ENCODE results near the gene ALDOA. TPM values are rescaled to one million over a fixed set of nuclear protein-coding genes. Genes with fewer than 3 reads are reported as not detected.
"Not testable (repeated sequence)": the region's sequence is repeated elsewhere in the genome, so short reads cannot be mapped to it uniquely, and the experiment has no call there.

ALDOA gene
- total RNA-seq, 1 donor from 2014 or later: 1,863 TPM

GRCh38 chr16:30091474-30092372, 26.2 kb downstream of the ALDOA start, which contains the start of gene TBX6:
Gene TBX6 (minus strand): TSS chr16:30091924. CDS start chr16:30091193, 731 bp downstream.
- peak; percentile 75 for ATAC-seq

- peak; percentile 22 for ATAC-seq
These were observed 26.9 kb downstream of the ALDOA start for GRCh38 chr16:30092373-30093010.

- no peak for ATAC-seq
These were observed 29.1 kb downstream of the ALDOA start for GRCh38 chr16:30094541-30095165.

GRCh38 chr16:30095166-30096078, 29.9 kb downstream of the ALDOA start:
- no peak for ATAC-seq

GRCh38 chr16:30096105-30096861, 30.7 kb downstream of the ALDOA start, which contains the start of gene YPEL3:
Gene YPEL3 (minus strand): TSS chr16:30096213. CDS start chr16:30095482, 731 bp downstream.
- ATAC-seq: peak; percentile 76

- no peak for ATAC-seq
These were observed 31.5 kb downstream of the ALDOA start for GRCh38 chr16:30096862-30097563.

- ATAC-seq: peak; percentile 9
These were observed 38.5 kb downstream of the ALDOA start for GRCh38 chr16:30104090-30104489.

GRCh38 chr16:30104492-30104891, 38.9 kb downstream of the ALDOA start:
- peak; percentile 84 for ATAC-seq

- no peak for ATAC-seq
These were observed 42.7 kb downstream of the ALDOA start for GRCh38 chr16:30108059-30108850.

GRCh38 chr16:30110661-30111060, 45.1 kb downstream of the ALDOA start:
- ATAC-seq: no peak

GRCh38 chr16:30112197-30113030, 46.9 kb downstream of the ALDOA start:
- ATAC-seq: peak; percentile 40

- peak; percentile 75 for ATAC-seq
These were observed 47.6 kb downstream of the ALDOA start, which contains the start of gene GDPD3 for GRCh38 chr16:30113031-30113710. Gene GDPD3 (minus strand): TSS chr16:30113537. CDS start chr16:30113478, 59 bp downstream.

GRCh38 chr16:30113711-30114333, 48.3 kb downstream of the ALDOA start:
- ATAC-seq: peak; percentile 69

- no peak for ATAC-seq
These were observed 48.9 kb downstream of the ALDOA start for GRCh38 chr16:30114411-30114810.

GRCh38 chr16:30114833-30115232, 49.3 kb downstream of the ALDOA start:
- not testable (repeated sequence) for ATAC-seq

GRCh38 chr16:30115238-30115637, 49.7 kb downstream of the ALDOA start:
- ATAC-seq: peak; percentile 66

All from esophagus mucosa (tissue), 1 donor.